Measurements from ENCODE around the gene WSCD2.

GRCh38 chr12:108169708-108170107 lies 40.6 kb downstream of the WSCD2 start:
- TF ChIP-seq CTCF (IDR thresholded peaks at IDR 0.05) (no peak), POLR2A (IDR thresholded peaks at IDR 0.05) (no peak)

All from stomach (tissue), 4 donors.